WTC11 (cell line): ENCODE data around the gene FKBP5. TPM values are rescaled to one million over a fixed set of nuclear protein-coding genes. Genes with fewer than 3 reads are reported as not detected.

Experiments used
- ATAC-seq: fragments of 200-7000 bp; cut with Tn5 transposase; 2 replicates; pipeline ENCODE4 v1.10.0; 2021; ENCODE audit warnings: mild to moderate bottlenecking, moderate library complexity
- CTCF ChIA-PET: fragments of 300-600 bp; sonication (Branson Sonifier 250); formaldehyde crosslinking; loops from one replicate; lab custom pipeline; 2021; ENCODE audit warnings: antibody characterized with exemption; lab: Charles Lee
- POLR2A ChIA-PET: fragments of 350-600 bp; sonication (Branson Sonifier 250); formaldehyde crosslinking; loops from one replicate; lab custom pipeline; 2021; ENCODE audit warnings: antibody characterized with exemption; lab: Charles Lee
- DNase-seq: peaks from one replicate; pipeline ENCODE4 v3.0.0; 2021; ENCODE audit warnings: low spot score
- H3K27ac Mint-ChIP-seq: 2 replicates; pipeline ENCODE4 v1.8.0; 2021; ENCODE audit warnings: mixed read lengths
- H3K27me3 Mint-ChIP-seq: 2 replicates; pipeline ENCODE4 v1.8.0; 2021; ENCODE audit warnings: low read depth, mild to moderate bottlenecking, moderate library complexity, mixed read lengths
- H3K36me3 Mint-ChIP-seq: 2 replicates; pipeline ENCODE4 v1.8.0; 2021; ENCODE audit warnings: mixed read lengths
- H3K4me1 Mint-ChIP-seq: 2 replicates; pipeline ENCODE4 v1.8.0; 2022; ENCODE audit warnings: mixed read lengths
- H3K4me3 Mint-ChIP-seq: 2 replicates; pipeline ENCODE4 v1.8.0; 2021; ENCODE audit warnings: mild to moderate bottlenecking, moderate library complexity, mixed read lengths
- H3K9me3 Mint-ChIP-seq: 2 replicates; pipeline ENCODE4 v1.8.0; 2021; ENCODE audit warnings: mixed read lengths
- ATF2 ChIP-seq: sonication (generic); formaldehyde crosslinking; IDR thresholded peaks from 2 replicates; pipeline ENCODE4 v1.8.1; 2022; ENCODE audit warnings: low read depth, missing genetic modification reagents, borderline replicate concordance
- EMX1 ChIP-seq: fragments of 250-450 bp; sonication (Bioruptor Pico); IDR thresholded peaks from 2 replicates; pipeline ENCODE4 v1.8.0; 2021; ENCODE audit warnings: mild to moderate bottlenecking
- ERG ChIP-seq: fragments of 250-450 bp; sonication (Bioruptor Pico); IDR thresholded peaks from 2 replicates; pipeline ENCODE4 v1.8.0; 2021; ENCODE audit warnings: mild to moderate bottlenecking
- ESRRA ChIP-seq: sonication (generic); formaldehyde crosslinking; IDR thresholded peaks from 2 replicates; pipeline ENCODE4 v1.8.1; 2022; ENCODE audit warnings: mild to moderate bottlenecking, missing genetic modification reagents, borderline replicate concordance
- FOXJ3 ChIP-seq: sonication (generic); formaldehyde crosslinking; IDR thresholded peaks from 2 replicates; pipeline ENCODE4 v1.9.0; 2021; ENCODE audit warnings: missing genetic modification reagents, mild to moderate bottlenecking, borderline replicate concordance
- GRHL2 ChIP-seq: fragments of 250-450 bp; sonication (Bioruptor Pico); IDR thresholded peaks from 2 replicates; pipeline ENCODE4 v1.8.0; 2022; ENCODE audit warnings: mild to moderate bottlenecking, moderate library complexity; ENCODE audit not compliant: insufficient replicate concordance, severe bottlenecking
- IRF2 ChIP-seq: sonication (generic); formaldehyde crosslinking; IDR thresholded peaks from 2 replicates; pipeline ENCODE4 v1.8.0; 2022; ENCODE audit warnings: low read depth, missing genetic modification reagents, borderline replicate concordance
- MXD4 ChIP-seq: fragments of 250-450 bp; sonication (Bioruptor Pico); IDR thresholded peaks from 2 replicates; pipeline ENCODE4 v1.8.0; 2021; ENCODE audit warnings: mild to moderate bottlenecking, moderate library complexity, borderline replicate concordance
- SP1 ChIP-seq: sonication (generic); formaldehyde crosslinking; conservative IDR thresholded peaks from 2 replicates; pipeline ENCODE4 v1.8.1; 2022; ENCODE audit warnings: missing genetic modification reagents
- TEAD4 ChIP-seq: sonication (generic); formaldehyde crosslinking; IDR thresholded peaks from 2 replicates; pipeline ENCODE4 v1.8.0; 2022; ENCODE audit warnings: mild to moderate bottlenecking, missing genetic modification reagents
- ZBTB43 ChIP-seq: sonication (generic); formaldehyde crosslinking; IDR thresholded peaks from 2 replicates; pipeline ENCODE4 v1.8.1; 2023; ENCODE audit warnings: mild to moderate bottlenecking, missing genetic modification reagents
- ZNF232 ChIP-seq: sonication (generic); formaldehyde crosslinking; IDR thresholded peaks from 2 replicates; pipeline ENCODE4 v1.8.0; 2022; ENCODE audit warnings: mild to moderate bottlenecking, missing genetic modification reagents
- total RNA-seq: library from RNA; stranded (reverse); gene quantifications from 3 replicates; pipeline ENCODE4 v1.2.3, GENCODE V29; 2021
- TF ChIP-seq, protein P1 (sequence below): fragments of 250-450 bp; sonication (Bioruptor Pico); IDR thresholded peaks from 2 replicates; pipeline ENCODE4 v1.9.0; 2021; ENCODE audit warnings: mild to moderate bottlenecking, borderline replicate concordance
- TF ChIP-seq, protein P2 (sequence below): fragments of 250-450 bp; sonication (Bioruptor Pico); IDR thresholded peaks from 2 replicates; pipeline ENCODE4 v1.9.0; 2021; ENCODE audit warnings: mild to moderate bottlenecking
- TF ChIP-seq, protein P3 (sequence below): fragments of 250-450 bp; sonication (Bioruptor Pico); IDR thresholded peaks from 2 replicates; pipeline ENCODE4 v1.9.0; 2021; ENCODE audit warnings: mild to moderate bottlenecking
- TF ChIP-seq, protein P4 (sequence below): sonication (generic); formaldehyde crosslinking; IDR thresholded peaks from 2 replicates; pipeline ENCODE4 v1.8.0; 2022; ENCODE audit warnings: mild to moderate bottlenecking, missing genetic modification reagents
- TF ChIP-seq, protein P5 (sequence below): sonication (generic); formaldehyde crosslinking; IDR thresholded peaks from 2 replicates; pipeline ENCODE4 v1.8.1; 2022; ENCODE audit warnings: mild to moderate bottlenecking, moderate library complexity, missing genetic modification reagents

FKBP5 gene
- total RNA-seq, 1 experiment from 2014 or later: 27.2 TPM

- ATAC-seq (no peak), DNase-seq (no peak)
- no peaks in the 10 kb centered on the region for H3K36me3 Mint-ChIP-seq
- H3K27me3 Mint-ChIP-seq: peaks cover 14% of the 10 kb centered on the region
- H3K4me1 Mint-ChIP-seq: peaks cover 60% of the 10 kb centered on the region
- TF ChIP-seq TEAD4 (no peak), GRHL2 (no peak), ERG (CRISPR knock-in tag) (no peak), ZBTB43 (CRISPR knock-in tag) (no peak), ESRRA (CRISPR knock-in tag) (no peak), EMX1 (no peak), FOXJ3 (CRISPR knock-in tag) (no peak), MXD4 (no peak), SP1 (CRISPR knock-in tag) (no peak)
- TF ChIP-seq, protein P1, sequence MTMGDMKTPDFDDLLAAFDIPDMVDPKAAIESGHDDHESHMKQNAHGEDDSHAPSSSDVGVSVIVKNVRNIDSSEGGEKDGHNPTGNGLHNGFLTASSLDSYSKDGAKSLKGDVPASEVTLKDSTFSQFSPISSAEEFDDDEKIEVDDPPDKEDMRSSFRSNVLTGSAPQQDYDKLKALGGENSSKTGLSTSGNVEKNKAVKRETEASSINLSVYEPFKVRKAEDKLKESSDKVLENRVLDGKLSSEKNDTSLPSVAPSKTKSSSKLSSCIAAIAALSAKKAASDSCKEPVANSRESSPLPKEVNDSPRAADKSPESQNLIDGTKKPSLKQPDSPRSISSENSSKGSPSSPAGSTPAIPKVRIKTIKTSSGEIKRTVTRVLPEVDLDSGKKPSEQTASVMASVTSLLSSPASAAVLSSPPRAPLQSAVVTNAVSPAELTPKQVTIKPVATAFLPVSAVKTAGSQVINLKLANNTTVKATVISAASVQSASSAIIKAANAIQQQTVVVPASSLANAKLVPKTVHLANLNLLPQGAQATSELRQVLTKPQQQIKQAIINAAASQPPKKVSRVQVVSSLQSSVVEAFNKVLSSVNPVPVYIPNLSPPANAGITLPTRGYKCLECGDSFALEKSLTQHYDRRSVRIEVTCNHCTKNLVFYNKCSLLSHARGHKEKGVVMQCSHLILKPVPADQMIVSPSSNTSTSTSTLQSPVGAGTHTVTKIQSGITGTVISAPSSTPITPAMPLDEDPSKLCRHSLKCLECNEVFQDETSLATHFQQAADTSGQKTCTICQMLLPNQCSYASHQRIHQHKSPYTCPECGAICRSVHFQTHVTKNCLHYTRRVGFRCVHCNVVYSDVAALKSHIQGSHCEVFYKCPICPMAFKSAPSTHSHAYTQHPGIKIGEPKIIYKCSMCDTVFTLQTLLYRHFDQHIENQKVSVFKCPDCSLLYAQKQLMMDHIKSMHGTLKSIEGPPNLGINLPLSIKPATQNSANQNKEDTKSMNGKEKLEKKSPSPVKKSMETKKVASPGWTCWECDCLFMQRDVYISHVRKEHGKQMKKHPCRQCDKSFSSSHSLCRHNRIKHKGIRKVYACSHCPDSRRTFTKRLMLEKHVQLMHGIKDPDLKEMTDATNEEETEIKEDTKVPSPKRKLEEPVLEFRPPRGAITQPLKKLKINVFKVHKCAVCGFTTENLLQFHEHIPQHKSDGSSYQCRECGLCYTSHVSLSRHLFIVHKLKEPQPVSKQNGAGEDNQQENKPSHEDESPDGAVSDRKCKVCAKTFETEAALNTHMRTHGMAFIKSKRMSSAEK: no peak
- TF ChIP-seq, protein P2, sequence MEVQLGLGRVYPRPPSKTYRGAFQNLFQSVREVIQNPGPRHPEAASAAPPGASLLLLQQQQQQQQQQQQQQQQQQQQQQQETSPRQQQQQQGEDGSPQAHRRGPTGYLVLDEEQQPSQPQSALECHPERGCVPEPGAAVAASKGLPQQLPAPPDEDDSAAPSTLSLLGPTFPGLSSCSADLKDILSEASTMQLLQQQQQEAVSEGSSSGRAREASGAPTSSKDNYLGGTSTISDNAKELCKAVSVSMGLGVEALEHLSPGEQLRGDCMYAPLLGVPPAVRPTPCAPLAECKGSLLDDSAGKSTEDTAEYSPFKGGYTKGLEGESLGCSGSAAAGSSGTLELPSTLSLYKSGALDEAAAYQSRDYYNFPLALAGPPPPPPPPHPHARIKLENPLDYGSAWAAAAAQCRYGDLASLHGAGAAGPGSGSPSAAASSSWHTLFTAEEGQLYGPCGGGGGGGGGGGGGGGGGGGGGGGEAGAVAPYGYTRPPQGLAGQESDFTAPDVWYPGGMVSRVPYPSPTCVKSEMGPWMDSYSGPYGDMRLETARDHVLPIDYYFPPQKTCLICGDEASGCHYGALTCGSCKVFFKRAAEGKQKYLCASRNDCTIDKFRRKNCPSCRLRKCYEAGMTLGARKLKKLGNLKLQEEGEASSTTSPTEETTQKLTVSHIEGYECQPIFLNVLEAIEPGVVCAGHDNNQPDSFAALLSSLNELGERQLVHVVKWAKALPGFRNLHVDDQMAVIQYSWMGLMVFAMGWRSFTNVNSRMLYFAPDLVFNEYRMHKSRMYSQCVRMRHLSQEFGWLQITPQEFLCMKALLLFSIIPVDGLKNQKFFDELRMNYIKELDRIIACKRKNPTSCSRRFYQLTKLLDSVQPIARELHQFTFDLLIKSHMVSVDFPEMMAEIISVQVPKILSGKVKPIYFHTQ (CRISPR knock-in tag): no peak
- CTCF ChIA-PET: interaction anchor here (1.2 to 3.1 kb wide), 4 partner anchors 24 to 211 kb away, joined by 4 to 20 read pairs (median 4); no protein-coding TSS in a partner anchor
- POLR2A ChIA-PET: no interaction called here
- no peaks in the 10 kb centered on the region for H3K9me3 Mint-ChIP-seq
- no peak overlapping the region for H3K27ac Mint-ChIP-seq
- no peak overlapping the region for H3K4me3 Mint-ChIP-seq
These were observed 44.9 kb upstream of the FKBP5 start for GRCh38 chr6:35733633-35734032.

- Mint-ChIP-seq H3K9me3 (no peaks in the 10 kb centered on the region), H3K27ac (peak overlapping the region; percentile 93), H3K4me1 (peaks cover 57% of the 10 kb centered on the region), H3K27me3 (peaks cover 11% of the 10 kb centered on the region), H3K4me3 (peak overlapping the region; percentile 81), H3K36me3 (no peaks in the 10 kb centered on the region)
- CTCF ChIA-PET: interaction anchor here (0.6 to 3.1 kb wide), 7 partner anchors 8 to 210 kb away, joined by 3 to 20 read pairs (median 3); no protein-coding TSS in a partner anchor
- peak; percentile 46 for ATAC-seq
- DNase-seq: peak; percentile 94
- POLR2A ChIA-PET: interaction anchor here (0.8 to 1.7 kb wide), 3 partner anchors 14 to 32 kb away, joined by 3 to 8 read pairs (median 4); no protein-coding TSS in a partner anchor
- TF ChIP-seq, protein P3, sequence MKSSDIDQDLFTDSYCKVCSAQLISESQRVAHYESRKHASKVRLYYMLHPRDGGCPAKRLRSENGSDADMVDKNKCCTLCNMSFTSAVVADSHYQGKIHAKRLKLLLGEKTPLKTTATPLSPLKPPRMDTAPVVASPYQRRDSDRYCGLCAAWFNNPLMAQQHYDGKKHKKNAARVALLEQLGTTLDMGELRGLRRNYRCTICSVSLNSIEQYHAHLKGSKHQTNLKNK (CRISPR knock-in tag): no peak
- TF ChIP-seq ATF2 (CRISPR knock-in tag): no peak
- TF ChIP-seq, protein P4, sequence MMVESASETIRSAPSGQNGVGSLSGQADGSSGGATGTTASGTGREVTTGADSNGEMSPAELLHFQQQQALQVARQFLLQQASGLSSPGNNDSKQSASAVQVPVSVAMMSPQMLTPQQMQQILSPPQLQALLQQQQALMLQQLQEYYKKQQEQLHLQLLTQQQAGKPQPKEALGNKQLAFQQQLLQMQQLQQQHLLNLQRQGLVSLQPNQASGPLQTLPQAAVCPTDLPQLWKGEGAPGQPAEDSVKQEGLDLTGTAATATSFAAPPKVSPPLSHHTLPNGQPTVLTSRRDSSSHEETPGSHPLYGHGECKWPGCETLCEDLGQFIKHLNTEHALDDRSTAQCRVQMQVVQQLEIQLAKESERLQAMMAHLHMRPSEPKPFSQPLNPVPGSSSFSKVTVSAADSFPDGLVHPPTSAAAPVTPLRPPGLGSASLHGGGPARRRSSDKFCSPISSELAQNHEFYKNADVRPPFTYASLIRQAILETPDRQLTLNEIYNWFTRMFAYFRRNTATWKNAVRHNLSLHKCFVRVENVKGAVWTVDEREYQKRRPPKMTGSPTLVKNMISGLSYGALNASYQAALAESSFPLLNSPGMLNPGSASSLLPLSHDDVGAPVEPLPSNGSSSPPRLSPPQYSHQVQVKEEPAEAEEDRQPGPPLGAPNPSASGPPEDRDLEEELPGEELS (CRISPR knock-in tag): no peak
- 0 out of 2 replicates have a peak, but pooled peaks have one; percentile 35 for TF ChIP-seq ZNF232 (CRISPR knock-in tag)
- no peak for TF ChIP-seq FOXJ3 (CRISPR knock-in tag)
- TF ChIP-seq, protein P5, sequence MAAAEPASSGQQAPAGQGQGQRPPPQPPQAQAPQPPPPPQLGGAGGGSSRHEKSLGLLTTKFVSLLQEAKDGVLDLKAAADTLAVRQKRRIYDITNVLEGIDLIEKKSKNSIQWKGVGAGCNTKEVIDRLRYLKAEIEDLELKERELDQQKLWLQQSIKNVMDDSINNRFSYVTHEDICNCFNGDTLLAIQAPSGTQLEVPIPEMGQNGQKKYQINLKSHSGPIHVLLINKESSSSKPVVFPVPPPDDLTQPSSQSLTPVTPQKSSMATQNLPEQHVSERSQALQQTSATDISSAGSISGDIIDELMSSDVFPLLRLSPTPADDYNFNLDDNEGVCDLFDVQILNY: peak; percentile 69; the same call in 1 of the 2 replicates
- no peak for TF ChIP-seq IRF2 (CRISPR knock-in tag)
These were observed 43.2 kb upstream of the FKBP5 start for GRCh38 chr6:35731736-35732532.
